Measurements from ENCODE around the gene CCDC40. TPM values are rescaled to one million over a fixed set of nuclear protein-coding genes. Genes with fewer than 3 reads are reported as not detected.

The CCDC40 gene
- total RNA-seq, 1 donor from 2014 or later: 29.6 TPM

GRCh38 chr17:80118601-80119270, 82.3 kb downstream of the CCDC40 start:
- H3K36me3 Mint-ChIP-seq: no peaks in the 10 kb centered on the region

GRCh38 chr17:80119271-80119791, 82.9 kb downstream of the CCDC40 start:
- Mint-ChIP-seq H3K27ac (no peak overlapping the region), H3K27me3 (no peaks in the 10 kb centered on the region), H3K4me1 (ENCODE audit: unreplicated experiment) (peaks cover 10% of the 10 kb centered on the region), H3K36me3 (no peaks in the 10 kb centered on the region), H3K4me3 (no peak overlapping the region), H3K9me3 (peaks cover 7% of the 10 kb centered on the region)
- TF ChIP-seq CTCF (conservative IDR thresholded peaks at IDR 0.05): no peak
- DNase-seq (ENCODE audit: extremely low spot score, unreplicated experiment): no peak

More at GRCh38 chr17:80118601-80119270, 82.3 kb downstream of the CCDC40 start:
- Mint-ChIP-seq H3K27me3 (no peaks in the 10 kb centered on the region), H3K9me3 (peaks cover 7% of the 10 kb centered on the region), H3K4me1 (ENCODE audit: unreplicated experiment) (peaks cover 5% of the 10 kb centered on the region), H3K4me3 (no peak overlapping the region), H3K27ac (no peak overlapping the region)
- TF ChIP-seq CTCF (conservative IDR thresholded peaks at IDR 0.05): no peak
- DNase-seq (ENCODE audit: extremely low spot score, unreplicated experiment): no peak

- H3K4me1 Mint-ChIP-seq (ENCODE audit: unreplicated experiment): peaks cover 14% of the 10 kb centered on the region
- no peaks in the 10 kb centered on the region for H3K27me3 Mint-ChIP-seq
- no peak overlapping the region for H3K4me3 Mint-ChIP-seq
- H3K27ac Mint-ChIP-seq: no peak overlapping the region
- DNase-seq (ENCODE audit: extremely low spot score, unreplicated experiment): no peak
- no peaks in the 10 kb centered on the region for H3K36me3 Mint-ChIP-seq
- H3K9me3 Mint-ChIP-seq: peaks cover 7% of the 10 kb centered on the region
- TF ChIP-seq CTCF (conservative IDR thresholded peaks at IDR 0.05): no peak
Observed at GRCh38 chr17:80119839-80120238, 83.4 kb downstream of the CCDC40 start.

GRCh38 chr17:80122026-80122575, 85.7 kb downstream of the CCDC40 start:
- no peak overlapping the region for H3K27ac Mint-ChIP-seq
- peaks cover 16% of the 10 kb centered on the region for H3K4me1 Mint-ChIP-seq (ENCODE audit: unreplicated experiment)
- no peaks in the 10 kb centered on the region for H3K9me3 Mint-ChIP-seq
- no peak for DNase-seq (ENCODE audit: extremely low spot score, unreplicated experiment)
- H3K4me3 Mint-ChIP-seq: no peak overlapping the region
- H3K27me3 Mint-ChIP-seq: no peaks in the 10 kb centered on the region
- H3K36me3 Mint-ChIP-seq: no peaks in the 10 kb centered on the region
- no peak for TF ChIP-seq CTCF (conservative IDR thresholded peaks at IDR 0.05)

- Mint-ChIP-seq H3K4me1 (ENCODE audit: unreplicated experiment) (peaks cover 16% of the 10 kb centered on the region), H3K27ac (no peak overlapping the region), H3K9me3 (no peaks in the 10 kb centered on the region), H3K36me3 (no peaks in the 10 kb centered on the region), H3K4me3 (no peak overlapping the region), H3K27me3 (no peaks in the 10 kb centered on the region)
- TF ChIP-seq CTCF (conservative IDR thresholded peaks at IDR 0.05): no peak
- DNase-seq (ENCODE audit: extremely low spot score, unreplicated experiment): no peak
Observed at GRCh38 chr17:80122926-80123505, 86.6 kb downstream of the CCDC40 start.

Measured in type B pancreatic cell (in vitro differentiated cells).